ENCODE measurements around the gene CELSR3. TPM values are rescaled to one million over a fixed set of nuclear protein-coding genes. Genes with fewer than 3 reads are reported as not detected.

Gene CELSR3
- total and polyA plus RNA-seq, 9 donors, result 0.22 to 1.1 (median 0.49) TPM

- Histone ChIP-seq H3K36me3 (ENCODE audit: control insufficient read depth, insufficient read depth, low read length) (peaks cover 19% of the 10 kb centered on the region), H3K9me3 (replicated peaks; ENCODE audit: control insufficient read depth, low read depth, low read length) (no peaks in the 10 kb centered on the region), H3K27ac (ENCODE audit: low read length) (peak within 1 kb of the TSS; percentile 91), H3K4me1 (ENCODE audit: control insufficient read depth, insufficient read depth, low read length) (peaks cover 27% of the 10 kb centered on the region), H3K27me3 (ENCODE audit: control insufficient read depth, insufficient read depth, low read length) (peaks cover 3% of the 10 kb centered on the region), H3K4me3 (ENCODE audit: low read length) (peak within 1 kb of the TSS; percentile 87)
- whole genome bisulfite sequencing (ENCODE audit: insufficient coverage), result under 1% methylated on average over 54 of the region's 68 CpGs
- DNase-seq, result peak; percentile 99
Observed at GRCh38 chr3:48635222-48636021, 27.3 kb downstream of the CELSR3 start, which contains the start of gene SLC26A6. TSS of gene SLC26A6 (minus strand) at chr3:48635461. CDS start at chr3:48635393, 68 bp downstream.

- Histone ChIP-seq H3K4me1 (ENCODE audit: control insufficient read depth, insufficient read depth, low read length) (peaks cover 27% of the 10 kb centered on the region), H3K4me3 (ENCODE audit: low read length) (peak overlapping the region; percentile 87), H3K9me3 (replicated peaks; ENCODE audit: control insufficient read depth, low read depth, low read length) (no peaks in the 10 kb centered on the region), H3K36me3 (ENCODE audit: control insufficient read depth, insufficient read depth, low read length) (peaks cover 24% of the 10 kb centered on the region), H3K27ac (ENCODE audit: low read length) (peak overlapping the region; percentile 62), H3K27me3 (ENCODE audit: control insufficient read depth, insufficient read depth, low read length) (no peaks in the 10 kb centered on the region)
- DNase-seq, result peak; percentile 58
- WGBS (ENCODE audit: insufficient coverage), result under 1% methylated on average over 27 of the region's 30 CpGs
Observed at GRCh38 chr3:48634661-48635221, 27.9 kb downstream of the CELSR3 start.

DNA sequence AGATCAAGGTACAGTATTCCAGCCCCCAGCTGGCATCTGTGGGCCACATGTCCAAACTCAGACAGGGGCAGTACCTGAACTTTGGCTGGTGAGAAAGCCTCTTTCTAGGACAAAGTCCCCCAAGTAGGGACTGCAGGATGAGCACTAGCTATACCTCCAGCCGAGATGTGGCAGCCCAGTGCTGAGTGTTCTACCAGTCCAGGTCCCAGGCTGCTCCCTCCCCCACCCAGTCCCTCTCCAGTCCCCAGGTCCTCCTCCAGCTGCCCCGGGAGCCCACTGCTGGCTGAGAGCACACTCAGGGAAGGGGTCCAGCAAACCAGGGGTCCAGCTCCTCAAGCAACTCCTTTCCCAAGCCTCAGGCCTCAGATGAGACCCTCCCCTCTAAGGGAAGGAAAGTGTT is 28.9 kb downstream of the CELSR3 start:
- Histone ChIP-seq H3K27me3 (ENCODE audit: control insufficient read depth, insufficient read depth, low read length) (no peaks in the 10 kb centered on the region), H3K36me3 (ENCODE audit: control insufficient read depth, insufficient read depth, low read length) (peaks cover 24% of the 10 kb centered on the region), H3K4me3 (ENCODE audit: low read length) (no peak overlapping the region), H3K9me3 (replicated peaks; ENCODE audit: control insufficient read depth, low read depth, low read length) (no peaks in the 10 kb centered on the region), H3K27ac (ENCODE audit: low read length) (no peak overlapping the region), H3K4me1 (ENCODE audit: control insufficient read depth, insufficient read depth, low read length) (peaks cover 27% of the 10 kb centered on the region)
- WGBS (ENCODE audit: insufficient coverage), result 67% methylated on average over 1 of the region's 2 CpGs
- no peak for DNase-seq

DNA sequence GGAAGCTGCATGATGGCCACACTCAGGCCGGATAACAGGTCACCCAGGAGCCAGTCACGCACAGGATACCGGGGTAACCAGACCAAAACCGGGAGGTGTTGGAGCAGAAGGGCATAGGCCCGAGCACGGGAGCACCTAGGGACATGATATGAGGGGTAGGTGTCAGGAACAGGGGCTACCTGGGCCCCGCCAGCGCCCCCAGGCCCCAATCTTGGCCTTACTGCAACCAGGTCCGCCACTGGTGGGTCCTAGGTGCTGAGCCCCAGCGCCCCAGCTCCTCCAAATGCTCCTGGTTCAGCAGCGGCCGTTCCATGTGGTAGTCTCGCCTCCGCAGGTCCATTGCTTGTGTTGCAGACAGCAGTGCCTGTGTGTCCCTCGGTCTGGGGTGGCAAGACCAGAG is 29.4 kb downstream of the CELSR3 start:
- DNase-seq, result no peak
- Histone ChIP-seq H3K27ac (ENCODE audit: low read length) (no peak overlapping the region), H3K9me3 (replicated peaks; ENCODE audit: control insufficient read depth, low read depth, low read length) (no peaks in the 10 kb centered on the region), H3K27me3 (ENCODE audit: control insufficient read depth, insufficient read depth, low read length) (no peaks in the 10 kb centered on the region), H3K4me3 (ENCODE audit: low read length) (no peak overlapping the region), H3K36me3 (ENCODE audit: control insufficient read depth, insufficient read depth, low read length) (peaks cover 26% of the 10 kb centered on the region), H3K4me1 (ENCODE audit: control insufficient read depth, insufficient read depth, low read length) (peaks cover 27% of the 10 kb centered on the region)
- WGBS (ENCODE audit: insufficient coverage), result 92% methylated on average over 15 of the region's 15 CpGs

GRCh38 chr3:48631516-48632448 is 30.9 kb downstream of the CELSR3 start:
- no peak for DNase-seq
- 77% methylated on average over 16 of the region's 22 CpGs for WGBS (ENCODE audit: insufficient coverage)
- H3K36me3 ChIP-seq (ENCODE audit: control insufficient read depth, insufficient read depth, low read length), result peaks cover 41% of the 10 kb centered on the region
- no peaks in the 10 kb centered on the region for H3K27me3 ChIP-seq (ENCODE audit: control insufficient read depth, insufficient read depth, low read length)
- H3K9me3 ChIP-seq (replicated peaks; ENCODE audit: control insufficient read depth, low read depth, low read length), result no peaks in the 10 kb centered on the region
- H3K4me3 ChIP-seq (ENCODE audit: low read length), result no peak overlapping the region
- H3K27ac ChIP-seq (ENCODE audit: low read length), result no peak overlapping the region
- peaks cover 26% of the 10 kb centered on the region for H3K4me1 ChIP-seq (ENCODE audit: control insufficient read depth, insufficient read depth, low read length)

DNA sequence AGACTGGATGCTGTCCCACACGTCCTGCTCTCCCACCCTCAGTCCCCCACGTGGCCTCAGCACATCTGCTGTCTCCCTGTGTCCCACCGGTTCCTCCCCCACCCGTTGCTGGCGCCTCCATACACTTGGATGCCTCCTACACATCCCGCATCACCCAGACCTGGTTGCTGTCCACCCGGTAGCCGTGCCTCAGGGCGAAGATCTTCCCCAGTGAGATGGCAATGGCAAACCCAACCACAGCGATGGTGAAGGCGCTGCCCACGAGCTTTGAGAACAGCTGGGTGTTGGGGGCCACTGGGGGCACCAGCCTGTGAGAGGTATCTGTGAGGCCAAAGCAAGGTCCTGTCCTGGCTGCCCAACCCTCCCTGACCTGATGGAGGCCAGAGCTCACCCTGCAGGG is 31.9 kb downstream of the CELSR3 start:
- Histone ChIP-seq H3K9me3 (replicated peaks; ENCODE audit: control insufficient read depth, low read depth, low read length) (no peaks in the 10 kb centered on the region), H3K4me1 (ENCODE audit: control insufficient read depth, insufficient read depth, low read length) (peaks cover 17% of the 10 kb centered on the region), H3K4me3 (ENCODE audit: low read length) (no peak overlapping the region), H3K27ac (ENCODE audit: low read length) (no peak overlapping the region), H3K36me3 (ENCODE audit: control insufficient read depth, insufficient read depth, low read length) (peaks cover 45% of the 10 kb centered on the region), H3K27me3 (ENCODE audit: control insufficient read depth, insufficient read depth, low read length) (no peaks in the 10 kb centered on the region)
- DNase-seq, result no peak
- WGBS (ENCODE audit: insufficient coverage), result 84% methylated on average over 12 of the region's 12 CpGs

DNA sequence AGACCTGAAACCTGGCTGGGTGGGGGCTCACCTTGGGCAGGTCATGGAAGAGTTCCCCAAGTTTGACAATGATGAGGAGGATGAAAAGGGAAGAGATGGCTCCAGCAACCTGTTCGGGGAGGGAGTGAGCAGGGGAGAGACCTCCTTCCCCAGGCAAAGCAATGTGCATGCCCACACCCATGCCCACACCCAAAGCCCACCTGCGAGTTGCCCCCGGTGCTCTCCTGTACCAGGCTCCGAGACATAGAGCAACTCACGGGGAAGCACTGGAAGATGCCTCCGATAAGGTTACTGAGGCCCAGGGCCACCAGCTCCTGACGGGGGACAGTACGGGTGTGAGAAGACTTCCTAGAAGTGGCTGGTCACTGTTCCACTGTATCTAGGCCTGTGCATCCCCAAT is 32.3 kb downstream of the CELSR3 start:
- Histone ChIP-seq H3K4me3 (ENCODE audit: low read length) (no peak overlapping the region), H3K27ac (ENCODE audit: low read length) (no peak overlapping the region), H3K4me1 (ENCODE audit: control insufficient read depth, insufficient read depth, low read length) (peaks cover 14% of the 10 kb centered on the region), H3K9me3 (replicated peaks; ENCODE audit: control insufficient read depth, low read depth, low read length) (no peaks in the 10 kb centered on the region), H3K36me3 (ENCODE audit: control insufficient read depth, insufficient read depth, low read length) (peaks cover 47% of the 10 kb centered on the region), H3K27me3 (ENCODE audit: control insufficient read depth, insufficient read depth, low read length) (no peaks in the 10 kb centered on the region)
- WGBS (ENCODE audit: insufficient coverage), result 98% methylated on average over 7 of the region's 8 CpGs
- no peak for DNase-seq

DNA sequence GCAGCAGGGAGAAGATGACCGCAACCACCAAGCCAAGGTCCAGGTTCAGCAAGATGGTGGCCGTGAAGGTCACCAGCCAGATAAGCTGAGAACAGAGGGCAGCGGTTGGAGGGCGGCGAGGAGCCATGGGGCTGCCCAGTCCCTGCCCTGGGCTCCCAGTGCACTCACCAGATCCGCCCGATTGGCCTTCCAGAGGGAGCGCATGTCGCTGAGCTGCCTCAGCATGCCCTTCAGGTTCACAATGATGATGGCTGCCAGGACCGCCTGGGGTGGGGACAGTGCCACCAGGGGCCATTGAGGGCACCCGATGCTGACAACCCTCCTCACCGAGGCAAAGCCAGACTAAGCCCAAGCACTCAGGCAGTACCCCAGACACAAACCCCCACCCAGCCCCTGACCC is 32.8 kb downstream of the CELSR3 start:
- H3K9me3 ChIP-seq (replicated peaks; ENCODE audit: control insufficient read depth, low read depth, low read length), result no peaks in the 10 kb centered on the region

DNA sequence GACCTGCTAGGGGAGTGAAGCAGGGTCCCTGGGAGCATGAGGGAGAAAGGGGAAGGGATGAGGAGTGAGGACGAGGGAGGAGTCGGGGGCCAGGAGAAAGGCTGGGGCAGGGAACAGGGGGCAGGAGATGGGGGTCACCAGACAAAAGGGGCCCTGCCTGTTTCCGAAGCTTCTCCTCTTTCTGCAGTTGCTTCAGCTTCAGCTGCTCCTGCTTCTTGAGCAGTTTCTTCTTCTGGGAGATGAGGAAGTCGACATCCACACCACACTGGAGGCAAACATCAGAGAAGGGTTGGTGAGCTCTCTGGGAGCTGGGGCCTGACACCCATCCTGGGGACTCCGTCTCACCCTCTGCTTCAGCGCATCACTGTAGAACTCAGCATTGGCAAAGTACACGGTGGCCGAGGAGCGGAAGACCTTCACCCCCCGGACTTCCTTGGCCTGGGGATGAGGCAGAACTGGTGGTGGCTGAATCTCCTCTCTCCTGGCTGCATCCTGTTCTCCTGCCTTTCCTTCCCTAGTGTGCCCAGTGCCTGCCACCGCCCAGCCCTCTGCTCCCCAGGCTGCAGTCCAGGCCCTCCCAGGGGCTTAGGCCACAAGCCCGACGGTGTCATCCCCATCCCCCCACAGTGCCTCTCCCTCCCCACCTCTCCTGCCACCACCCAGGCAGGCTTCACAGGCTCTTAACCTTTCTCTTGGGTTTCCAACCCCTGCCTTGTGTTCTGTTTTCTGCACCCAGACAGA is 34.2 kb downstream of the CELSR3 start:
- no peak for DNase-seq
- Histone ChIP-seq H3K9me3 (replicated peaks; ENCODE audit: control insufficient read depth, low read depth, low read length) (no peaks in the 10 kb centered on the region), H3K4me3 (ENCODE audit: low read length) (no peak overlapping the region), H3K27ac (ENCODE audit: low read length) (no peak overlapping the region), H3K4me1 (ENCODE audit: control insufficient read depth, insufficient read depth, low read length) (peaks cover 3% of the 10 kb centered on the region), H3K36me3 (ENCODE audit: control insufficient read depth, insufficient read depth, low read length) (peaks cover 55% of the 10 kb centered on the region), H3K27me3 (ENCODE audit: control insufficient read depth, insufficient read depth, low read length) (no peaks in the 10 kb centered on the region)
- 83% methylated on average over 12 of the region's 13 CpGs for WGBS (ENCODE audit: insufficient coverage)

More for the DNA sequence above, 32.8 kb downstream of the CELSR3 start:
- Histone ChIP-seq H3K36me3 (ENCODE audit: control insufficient read depth, insufficient read depth, low read length) (peaks cover 52% of the 10 kb centered on the region), H3K27me3 (ENCODE audit: control insufficient read depth, insufficient read depth, low read length) (no peaks in the 10 kb centered on the region), H3K4me1 (ENCODE audit: control insufficient read depth, insufficient read depth, low read length) (peaks cover 14% of the 10 kb centered on the region), H3K27ac (ENCODE audit: low read length) (no peak overlapping the region), H3K4me3 (ENCODE audit: low read length) (no peak overlapping the region)
- DNase-seq, result no peak
- 95% methylated on average over 8 of the region's 12 CpGs for WGBS (ENCODE audit: insufficient coverage)

Measured in muscle of leg (tissue), 11 donors.